HCT116 (cell line): ENCODE measurements around the gene CNKSR3. TPM values are rescaled to one million over a fixed set of nuclear protein-coding genes. Genes with fewer than 3 reads are reported as not detected.

ENCODE experiments used
- ATAC-seq: fragments of 200-7000 bp; cut with Tn5 transposase; 2 replicates; pipeline ENCODE4 v1.9.1; 2020; ENCODE audit warnings: mild to moderate bottlenecking, moderate library complexity
- BruUV-seq: library from RNA; stranded (reverse); fragments of 400-500 nt; replicated peaks from 2 replicates; lab custom pipeline; 2021; lab: Mats Ljungman, UMichigan
- CTCF ChIA-PET: fragments of 300-600 bp; sonication (Branson Sonifier 250); formaldehyde crosslinking; loops from one replicate; lab custom pipeline; 2021; ENCODE audit warnings: antibody characterized with exemption; lab: Charles Lee
- POLR2A ChIA-PET: fragments of 300-600, 350-600 bp; sonication (Branson Sonifier 250); formaldehyde crosslinking; loops from one replicate; lab custom pipeline; 2021; ENCODE audit warnings: antibody characterized with exemption; lab: Charles Lee
- RAD21 ChIA-PET, 2 experiments: fragments of 300-600 bp; sonication (Branson Sonifier 250); formaldehyde crosslinking; loops; one replicate each; lab custom pipeline; 2023; ENCODE audit warnings: low total read pairs in 2 of 2; ENCODE audit not compliant: uncharacterized antibody in 2 of 2, unreplicated experiment in 2 of 2, low non-redundant PET in 1 of 2; lab: Charles Lee
- DNase-seq: peaks from one replicate; pipeline ENCODE4 v3.0.0-alpha.2; 2010; ENCODE audit warnings: low read depth, low spot score
- H2AFZ ChIP-seq: fragments of 200-600 bp; shearing (Covaris generic), sonication (generic); 2 replicates; pipeline ENCODE4 v1.6.1; 2017; ENCODE audit warnings: low read depth, mixed run types, mixed read lengths, antibody characterized with exemption, low read length; ENCODE audit not compliant: poor library complexity, severe bottlenecking
- H3K27ac ChIP-seq: 2 replicates; pipeline ENCODE4 v1.5.1; 2012; ENCODE audit warnings: low read depth, low read length
- H3K27me3 ChIP-seq: fragments of 200-600 bp; sonication (generic); 2 replicates; pipeline ENCODE4 v1.6.1; 2016; ENCODE audit warnings: mixed run types, low read length, mixed read lengths; ENCODE audit not compliant: insufficient read depth
- H3K36me3 ChIP-seq, 2 experiments: fragments of 200-500 bp in 1 of 2; fragments of 200-600 bp in 1 of 2; sonication (Bioruptor generic) in 1 of 2; sonication (generic) in 1 of 2; 2 replicates each; pipeline versions ENCODE4 v1.5.1 to v1.6.1; 2014 to 2016; ENCODE audit warnings: low read length in 2 of 2, inconsistent platforms in 1 of 2, mixed read lengths in 1 of 2, mixed run types in 1 of 2; ENCODE audit not compliant: insufficient read depth in 2 of 2, control insufficient read depth in 1 of 2
- H3K4me1 ChIP-seq, 2 experiments: fragments of 200-600 bp in 1 of 2; sonication (generic) in 1 of 2; 2 replicates each; pipeline versions ENCODE4 v1.5.1 to v1.6.1; 2012 to 2017; ENCODE audit warnings: low read length in 2 of 2, inconsistent platforms in 1 of 2, mild to moderate bottlenecking in 1 of 2, mixed read lengths in 1 of 2, mixed run types in 1 of 2, moderate library complexity in 1 of 2; ENCODE audit not compliant: insufficient read depth in 2 of 2, control insufficient read depth in 1 of 2
- H3K4me2 ChIP-seq: fragments of 200-600 bp; sonication (generic); 2 replicates; pipeline ENCODE4 v1.6.1; 2017; ENCODE audit warnings: mixed run types, low read length, mixed read lengths
- H3K4me3 ChIP-seq, 2 experiments: fragments of 200-600 bp in 1 of 2; sonication (generic) in 1 of 2; replicated peaks in 1 of 2; 2 replicates each; pipeline ENCODE4 v1.5.1; 2011 to 2016; ENCODE audit warnings: low read length in 2 of 2, control low read depth in 1 of 2, low read depth in 1 of 2, mild to moderate bottlenecking in 1 of 2, mixed read lengths in 1 of 2, mixed run types in 1 of 2
- H3K79me2 ChIP-seq: fragments of 200-600 bp; sonication (generic); 2 replicates; pipeline ENCODE4 v1.6.1; 2017; ENCODE audit warnings: mild to moderate bottlenecking, mixed run types, low read length, moderate library complexity, mixed read lengths; ENCODE audit not compliant: insufficient read depth
- H3K9ac ChIP-seq: fragments of 200-600 bp; sonication (generic); 2 replicates; pipeline ENCODE4 v1.6.1; 2016; ENCODE audit warnings: low read length, mixed read lengths
- H3K9me2 ChIP-seq: fragments of 200-600 bp; sonication (generic), shearing (Covaris generic); 2 replicates; pipeline ENCODE4 v1.6.1; 2017; ENCODE audit warnings: mixed run types, mild to moderate bottlenecking, moderate library complexity; ENCODE audit not compliant: insufficient read depth
- H3K9me3 ChIP-seq, 2 experiments: fragments of 200-500 bp in 1 of 2; fragments of 200-600 bp in 1 of 2; sonication (Bioruptor generic) in 1 of 2; sonication (generic) in 1 of 2; 2 replicates each; pipeline ENCODE4 v1.6.1; 2014 to 2017; ENCODE audit warnings: low read length in 2 of 2, mixed read lengths in 2 of 2, inconsistent platforms in 1 of 2, low read depth in 1 of 2, mild to moderate bottlenecking in 1 of 2, mixed run types in 1 of 2, moderate library complexity in 1 of 2; ENCODE audit not compliant: control insufficient read depth in 1 of 2, insufficient read depth in 1 of 2
- H4K20me1 ChIP-seq: fragments of 200-600 bp; sonication (generic), shearing (Covaris generic); 2 replicates; pipeline ENCODE4 v1.6.1; 2017; ENCODE audit warnings: mixed run types, mild to moderate bottlenecking, moderate library complexity; ENCODE audit not compliant: insufficient read depth
- CTCF ChIP-seq, 3 experiments: fragments of 200-600 bp in 1 of 3; sonication (generic) in 1 of 3; IDR thresholded peaks in 2 of 3; conservative IDR thresholded peaks in 1 of 3; 2 replicates each; pipeline ENCODE4 v1.5.1; 2012 to 2017; ENCODE audit warnings: low read depth in 2 of 3, low read length in 2 of 3, antibody characterized with exemption in 1 of 3, borderline replicate concordance in 1 of 3, control low read depth in 1 of 3, mild to moderate bottlenecking in 1 of 3, mixed read lengths in 1 of 3, mixed run types in 1 of 3, moderate library complexity in 1 of 3; ENCODE audit not compliant: insufficient read depth in 1 of 3
- EGR1 ChIP-seq: IDR thresholded peaks from 2 replicates; pipeline ENCODE4 v1.6.1; 2012; ENCODE audit warnings: low read depth
- ELF1 ChIP-seq: IDR thresholded peaks from 2 replicates; pipeline ENCODE4 v1.6.1; 2012; ENCODE audit warnings: low read depth, borderline replicate concordance
- EZH2 ChIP-seq: fragments of 200-600 bp; sonication (generic); IDR thresholded peaks from 2 replicates; pipeline ENCODE4 v1.6.1; 2017; ENCODE audit warnings: antibody characterized with exemption, mixed run types
- EZH2phosphoT487 ChIP-seq: fragments of 200-600 bp; IDR thresholded peaks from 2 replicates; pipeline ENCODE4 v1.6.1; 2018; ENCODE audit warnings: antibody characterized with exemption, borderline replicate concordance
- FOSL1 ChIP-seq: IDR thresholded peaks from 2 replicates; pipeline ENCODE4 v1.6.1; 2012; ENCODE audit warnings: low read depth
- JUND ChIP-seq: IDR thresholded peaks from 2 replicates; pipeline ENCODE4 v1.6.1; 2012
- MAX ChIP-seq: IDR thresholded peaks from 2 replicates; pipeline ENCODE4 v1.6.1; 2012
- RAD21 ChIP-seq: IDR thresholded peaks from 2 replicates; pipeline ENCODE4 v1.6.1; 2012; ENCODE audit warnings: low read depth, mild to moderate bottlenecking
- REST ChIP-seq: IDR thresholded peaks from 2 replicates; pipeline ENCODE4 v1.6.1; 2012; ENCODE audit warnings: low read depth
- YY1 ChIP-seq: IDR thresholded peaks from 2 replicates; pipeline ENCODE4 v1.6.1; 2011; ENCODE audit warnings: low read length, low read depth, moderate library complexity, mild to moderate bottlenecking; ENCODE audit not compliant: insufficient replicate concordance; ENCODE audit errors: extremely low read depth
- ZFX ChIP-seq: fragments of 450-650 bp; IDR thresholded peaks from 2 replicates; pipeline ENCODE4 v1.6.1; 2017
- intact Hi-C: fragments of 100-400 bp; cut with micrococcal nuclease; formaldehyde crosslinking; loops from 2 replicates; pipeline ENCODE4 v1.10.0; 2022
- total RNA-seq: library from RNA; stranded (reverse); gene quantifications from one replicate; pipeline ENCODE4 v1.2.1, GENCODE V29; 2021; ENCODE audit not compliant: unreplicated experiment

CNKSR3 gene
- total RNA-seq, 1 experiment from 2014 or later: 15.4 TPM

- POLR2A ChIA-PET: interaction anchor here (1.3 kb wide), 1 partner anchor 10 kb away, joined by 3 read pairs; the partner anchor contains the start of gene CNKSR3
Measured at GRCh38 chr6:154499855-154500589, 10.5 kb downstream of the CNKSR3 start.

GRCh38 chr6:154498340-154498934 is 12.0 kb downstream of the CNKSR3 start:
- peaks cover 2 to 11% of the 10 kb centered on the region in 2 experiments; a peak in 2 of 4 replicates for H3K4me1 ChIP-seq
- no peak; the same call in 1 of the 2 replicates for ATAC-seq
- POLR2A ChIA-PET: no interaction called here
- H3K79me2 ChIP-seq: peaks cover 40% of the 10 kb centered on the region
- CTCF ChIA-PET: interaction anchor here (1.5 kb wide), 1 partner anchor 12 kb away, joined by 3 read pairs; the partner anchor contains the start of gene CNKSR3
- H3K27me3 ChIP-seq: no peaks in the 10 kb centered on the region
- no peaks in the 10 kb centered on the region for H3K9me3 ChIP-seq
- no peak for DNase-seq
- H2AFZ ChIP-seq: no peak overlapping the region
- intact Hi-C loops: no loop called here
- no peak overlapping the region for H3K4me3 ChIP-seq
- RAD21 ChIA-PET: no interaction called here
- no peak overlapping the region for H3K27ac ChIP-seq
- no peaks in the 10 kb centered on the region; the same call in 1 of the 2 replicates for H4K20me1 ChIP-seq
- H3K4me2 ChIP-seq: peak overlapping the region; percentile 8
- no peaks in the 10 kb centered on the region for H3K9me2 ChIP-seq
- H3K9ac ChIP-seq: no peak overlapping the region
- no peaks in the 10 kb centered on the region for H3K36me3 ChIP-seq
- BruUV-seq: no TSS peak
- TF ChIP-seq ZFX: no peak
- TF ChIP-seq RAD21: no peak
- TF ChIP-seq YY1: no peak
- no peak for TF ChIP-seq REST
- TF ChIP-seq EGR1: no peak
- TF ChIP-seq CTCF (IDR thresholded peaks at IDR 0.05 in 2 of 3, conservative IDR thresholded peaks at IDR 0.05 in 1 of 3; ENCODE audit: borderline replicate concordance in 1 of 3, insufficient read depth in 1 of 3, low read depth in 2 of 3, low read length in 2 of 3): no peak
- TF ChIP-seq JUND: no peak
- TF ChIP-seq FOSL1: no peak
- TF ChIP-seq EZH2: no peak

More at GRCh38 chr6:154499855-154500589, 10.5 kb downstream of the CNKSR3 start:
- H3K9ac ChIP-seq: no peak overlapping the region
- no peak overlapping the region for H3K4me3 ChIP-seq
- BruUV-seq: no TSS peak
- H3K79me2 ChIP-seq: peaks cover 47% of the 10 kb centered on the region
- no peaks in the 10 kb centered on the region; the same call in 1 of the 2 replicates for H4K20me1 ChIP-seq
- intact Hi-C loops: loop anchor here (10.0 kb wide), 1 partner anchor 345 kb away; no protein-coding TSS in a partner anchor
- no peak overlapping the region for H2AFZ ChIP-seq
- peaks cover 2 to 11% of the 10 kb centered on the region in 2 experiments; a peak in 2 of 4 replicates for H3K4me1 ChIP-seq
- TF ChIP-seq MAX (no peak), EZH2phosphoT487 (no peak), ELF1 (no peak)
- TF ChIP-seq, all 23 proteins: peak for 0
- no peak overlapping the region for H3K4me2 ChIP-seq
- H3K27me3 ChIP-seq: no peaks in the 10 kb centered on the region
- no peaks in the 10 kb centered on the region for H3K9me2 ChIP-seq
- ATAC-seq: no peak
- ChIA-PET RAD21 (no interaction called here), CTCF (interaction anchor here (0.7 to 1.7 kb wide), 11 partner anchors 8 to 175 kb away, joined by 3 to 21 read pairs (median 4); partner anchors contain the start of gene CNKSR3)
- H3K9me3 ChIP-seq: no peaks in the 10 kb centered on the region
- H3K27ac ChIP-seq: no peak overlapping the region
- H3K36me3 ChIP-seq: no peaks in the 10 kb centered on the region
- no peak for DNase-seq
